AML-193 (cell line): ENCODE data around the gene PFN3.

ENCODE experiments used
- DNase-seq, 2 experiments: peaks; one replicate each; lab custom pipeline; 2025; lab: John Stamatoyannopoulos, UW

PFN3 gene, protein sequence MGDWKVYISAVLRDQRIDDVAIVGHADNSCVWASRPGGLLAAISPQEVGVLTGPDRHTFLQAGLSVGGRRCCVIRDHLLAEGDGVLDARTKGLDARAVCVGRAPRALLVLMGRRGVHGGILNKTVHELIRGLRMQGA

DNA sequence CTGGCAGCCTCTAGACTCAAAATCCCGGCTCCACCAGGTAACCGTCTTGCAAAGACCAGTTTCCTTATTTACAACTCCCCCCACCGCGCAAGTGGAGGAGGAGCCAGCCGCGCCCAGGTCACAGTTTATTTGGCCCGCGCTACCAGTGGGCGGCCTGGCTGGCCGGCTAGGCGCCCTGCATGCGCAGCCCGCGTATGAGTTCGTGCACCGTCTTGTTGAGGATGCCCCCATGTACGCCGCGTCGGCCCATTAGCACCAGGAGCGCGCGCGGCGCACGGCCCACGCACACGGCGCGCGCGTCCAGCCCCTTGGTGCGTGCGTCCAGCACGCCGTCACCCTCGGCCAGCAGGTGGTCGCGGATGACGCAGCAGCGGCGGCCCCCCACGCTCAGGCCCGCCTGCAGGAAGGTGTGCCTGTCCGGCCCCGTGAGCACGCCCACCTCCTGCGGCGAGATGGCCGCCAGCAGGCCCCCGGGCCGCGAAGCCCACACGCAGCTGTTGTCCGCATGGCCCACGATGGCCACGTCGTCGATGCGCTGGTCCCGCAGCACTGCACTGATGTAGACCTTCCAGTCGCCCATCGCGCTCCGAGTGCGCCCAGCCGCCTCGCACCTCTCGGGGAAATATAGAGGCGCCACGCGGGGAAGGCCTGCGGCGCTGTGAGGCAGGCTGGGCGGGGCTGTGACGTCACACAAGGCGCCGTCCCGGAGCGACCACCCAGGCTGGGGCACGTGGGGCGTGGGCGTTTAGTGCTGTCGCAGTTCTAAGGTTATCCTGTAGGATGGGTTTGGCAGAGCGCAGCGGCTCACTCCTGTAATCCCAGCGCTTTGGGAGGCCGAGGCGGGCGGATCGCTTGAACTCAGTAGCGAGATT is at the start of gene PFN3:
TSS of gene PFN3 (minus strand) at position 665 of the 872 bp plus-strand sequence. CDS start at position 580, 85 bp downstream.
- DNase-seq = no peak

DNA sequence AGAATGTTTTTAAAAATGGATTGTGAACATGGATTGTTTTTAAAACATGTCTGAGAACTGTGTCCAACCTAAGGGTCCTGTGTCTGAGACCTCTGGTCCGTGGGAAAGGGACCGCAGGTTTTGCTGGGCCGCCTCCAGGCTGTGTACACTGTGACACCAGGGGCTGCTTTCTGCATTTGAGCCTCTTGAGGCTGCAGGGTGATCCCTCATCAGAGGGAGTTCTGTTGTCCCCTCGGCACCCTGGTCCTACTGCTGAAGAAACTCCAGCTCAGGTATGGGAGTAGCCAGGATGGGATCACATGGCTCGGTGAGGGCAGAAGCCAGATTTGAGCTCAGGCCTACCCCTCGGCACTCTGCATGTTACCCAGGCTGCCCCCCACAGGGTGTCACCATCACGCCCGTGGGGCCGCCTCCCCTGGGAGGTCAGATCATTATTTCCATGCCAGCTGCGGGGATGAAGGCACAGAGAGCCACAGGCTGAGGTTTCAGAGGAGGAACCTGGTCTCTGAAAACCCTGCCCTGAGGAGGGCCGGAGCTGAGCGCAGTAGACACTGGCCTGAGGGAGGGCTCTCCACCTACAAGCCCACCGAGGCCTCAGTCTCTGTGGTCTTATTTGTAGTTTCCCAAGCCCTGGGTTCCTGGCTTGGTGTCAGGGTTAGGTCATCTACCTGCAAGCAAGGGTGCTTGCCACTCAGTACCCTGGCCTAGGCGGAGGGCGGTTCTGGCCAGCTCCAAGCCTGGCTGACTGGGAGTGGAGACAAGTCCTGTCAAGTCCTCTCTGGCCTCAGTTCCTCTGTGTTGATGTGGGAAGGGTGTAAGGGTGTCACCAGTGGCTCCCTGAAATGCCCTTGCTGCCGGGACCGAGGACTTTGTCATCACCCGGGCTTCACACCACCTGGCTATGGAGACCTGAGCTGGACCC is 48.9 kb upstream of the PFN3 start:
- no peak for DNase-seq

DNA sequence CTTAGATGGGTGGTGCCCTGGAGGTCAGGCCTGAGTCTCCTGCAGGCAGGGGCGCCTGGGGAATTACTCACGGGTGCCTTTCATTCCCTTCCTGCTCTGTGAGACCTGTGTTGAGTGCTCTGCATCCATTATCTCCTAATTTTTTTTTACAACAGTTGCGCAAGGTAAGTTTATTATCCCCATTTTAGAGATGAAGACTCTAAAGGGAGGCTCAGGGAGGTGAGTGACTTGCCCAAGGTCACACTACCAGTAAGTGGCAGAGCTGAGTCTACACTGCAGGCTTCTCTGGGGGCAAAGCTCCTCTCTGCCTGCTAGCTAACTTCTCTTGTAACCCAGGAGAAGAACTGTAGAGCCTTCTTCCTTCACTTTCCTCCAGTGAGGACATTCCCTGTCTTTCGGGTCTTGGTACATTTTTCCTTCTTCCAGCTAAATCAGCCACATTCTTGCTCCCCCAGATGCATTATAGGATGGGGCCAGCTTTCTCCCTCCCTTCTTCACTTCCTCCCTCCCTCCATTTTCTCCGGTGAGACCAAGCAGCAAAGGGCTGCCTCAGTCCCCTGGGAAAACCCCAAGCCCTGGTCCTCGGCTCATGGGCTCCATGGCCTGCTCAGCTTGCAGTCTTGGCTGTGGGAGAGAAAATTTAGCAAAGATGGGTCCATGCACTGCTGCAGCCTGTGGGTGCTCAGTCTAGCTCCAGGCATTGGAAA is 47.9 kb upstream of the PFN3 start:
- DNase-seq = no peak

DNA sequence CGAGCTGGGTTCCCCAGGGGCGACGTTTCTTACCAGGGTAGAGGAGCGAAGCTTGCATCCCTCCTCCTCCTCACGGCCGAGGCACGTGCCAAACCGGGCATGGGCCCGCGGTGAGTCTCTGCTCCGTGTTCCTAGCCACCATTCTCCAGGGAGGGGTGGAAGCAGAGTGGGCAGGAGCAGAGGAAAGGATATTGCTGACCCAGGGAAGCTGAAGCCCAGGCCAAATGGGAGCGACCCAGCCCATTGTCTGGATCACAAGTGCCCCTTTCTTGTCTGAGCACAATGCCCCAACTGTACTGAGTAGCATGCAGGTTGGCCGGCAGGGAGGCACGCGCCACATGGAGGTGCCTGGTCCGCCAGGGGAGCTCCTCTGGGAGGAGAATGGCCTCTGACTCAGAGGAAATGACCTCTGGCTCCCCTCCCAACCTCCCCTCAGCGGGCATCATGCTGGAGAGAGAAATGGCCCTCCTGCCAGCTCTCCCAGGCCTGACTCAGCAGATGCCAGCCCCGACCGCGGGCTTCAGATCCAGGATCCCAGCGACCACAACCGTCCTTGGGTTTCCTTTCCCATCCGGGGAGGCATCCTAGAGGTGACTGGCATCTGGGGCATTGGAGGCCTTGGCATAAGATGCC is 47.3 kb upstream of the PFN3 start:
- DNase-seq = peak; percentile 40 to 55

DNA sequence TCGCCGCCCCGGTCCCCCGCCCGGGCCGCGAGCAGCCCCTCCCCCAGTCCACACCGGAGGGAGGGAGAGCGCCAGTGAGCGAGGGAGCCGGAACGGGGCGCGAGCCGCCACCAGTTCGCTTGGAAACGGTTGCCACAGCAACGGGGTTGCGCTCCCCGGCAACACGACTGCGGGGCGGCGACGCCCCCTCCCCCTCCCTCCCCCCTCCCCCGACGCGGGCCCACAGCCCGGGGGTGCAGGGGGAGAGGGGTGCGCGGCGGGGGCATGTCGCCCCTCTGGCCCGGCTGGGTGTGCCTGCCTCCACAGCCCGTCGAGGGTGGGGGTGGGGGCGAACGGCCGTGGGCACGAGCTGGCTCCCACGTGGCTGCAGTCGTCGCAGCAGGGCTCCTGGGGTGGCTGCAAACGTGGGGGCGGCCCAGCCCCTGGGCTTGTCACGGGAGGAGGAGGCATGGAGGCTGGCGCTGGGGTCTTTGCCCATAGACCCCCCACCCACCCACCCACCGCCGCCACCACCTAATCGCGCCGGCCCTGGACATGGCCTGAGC is 46.7 kb upstream of the PFN3 start:
- DNase-seq = peak in 1 of 2 experiments; percentile 15

DNA sequence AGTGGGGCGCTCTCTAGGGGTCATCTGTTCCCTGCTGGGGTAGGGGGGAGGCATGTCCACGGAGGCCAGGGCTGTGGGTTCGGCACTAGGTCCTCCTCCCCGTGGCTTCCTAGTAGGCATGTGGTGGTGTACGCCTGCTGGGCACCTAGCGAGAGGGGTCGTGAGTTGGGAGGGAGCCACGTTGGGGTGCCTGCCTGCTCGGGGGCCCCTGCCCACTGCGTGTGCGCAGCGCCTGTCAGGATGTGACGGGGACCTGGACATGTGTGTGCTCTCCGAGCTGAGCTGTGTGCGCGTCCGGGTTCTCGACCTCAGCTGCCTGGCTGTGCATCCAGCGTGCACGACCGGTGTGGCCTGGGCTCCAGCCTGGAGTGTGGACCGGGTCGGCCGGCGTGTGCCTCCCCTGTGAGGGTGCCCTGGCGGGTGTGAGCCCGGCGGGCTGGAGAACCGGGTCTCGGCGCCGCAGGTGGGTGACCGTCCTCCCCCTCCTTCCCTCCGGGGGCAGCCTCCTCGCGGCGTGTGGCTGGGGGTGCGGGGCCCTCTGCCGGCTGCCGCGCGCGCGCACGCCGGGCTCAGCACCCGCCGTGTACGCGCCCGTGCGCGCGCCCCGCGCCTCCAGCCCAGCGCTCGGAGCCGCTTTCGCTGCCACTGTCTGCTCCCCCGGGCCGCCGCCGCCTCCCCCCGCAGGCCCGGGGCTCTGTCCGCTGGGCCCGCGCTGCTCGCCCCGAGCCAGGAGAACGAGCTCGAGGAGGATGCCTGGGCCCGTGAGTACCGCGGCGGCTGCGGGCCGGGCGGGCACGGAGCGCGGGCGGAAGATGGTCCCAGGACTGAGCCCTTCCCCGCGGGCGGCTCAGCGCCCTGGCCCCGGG is 46.0 kb upstream of the PFN3 start, which contains the start of gene PRR7:
TSS of gene PRR7 (plus strand) at position 615 of the 866 bp plus-strand sequence. CDS start 8,254 bp downstream, outside the sequence.
- DNase-seq = peak; percentile 46 to 66

DNA sequence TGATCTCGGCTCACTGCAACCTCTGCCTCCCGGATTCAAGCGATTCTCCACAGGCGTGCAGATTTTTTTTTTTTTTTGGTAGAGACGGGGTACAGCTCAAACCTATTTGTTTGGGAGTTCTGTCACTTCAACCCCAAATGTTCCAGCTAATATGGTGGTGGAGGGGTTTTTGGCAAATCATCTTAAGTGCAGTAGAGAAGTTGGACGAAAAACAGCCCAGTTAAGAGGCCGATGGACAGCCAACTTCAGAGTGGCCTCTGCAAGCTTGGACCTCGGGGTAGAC is 45.4 kb upstream of the PFN3 start:
- DNase-seq = no peak

DNA sequence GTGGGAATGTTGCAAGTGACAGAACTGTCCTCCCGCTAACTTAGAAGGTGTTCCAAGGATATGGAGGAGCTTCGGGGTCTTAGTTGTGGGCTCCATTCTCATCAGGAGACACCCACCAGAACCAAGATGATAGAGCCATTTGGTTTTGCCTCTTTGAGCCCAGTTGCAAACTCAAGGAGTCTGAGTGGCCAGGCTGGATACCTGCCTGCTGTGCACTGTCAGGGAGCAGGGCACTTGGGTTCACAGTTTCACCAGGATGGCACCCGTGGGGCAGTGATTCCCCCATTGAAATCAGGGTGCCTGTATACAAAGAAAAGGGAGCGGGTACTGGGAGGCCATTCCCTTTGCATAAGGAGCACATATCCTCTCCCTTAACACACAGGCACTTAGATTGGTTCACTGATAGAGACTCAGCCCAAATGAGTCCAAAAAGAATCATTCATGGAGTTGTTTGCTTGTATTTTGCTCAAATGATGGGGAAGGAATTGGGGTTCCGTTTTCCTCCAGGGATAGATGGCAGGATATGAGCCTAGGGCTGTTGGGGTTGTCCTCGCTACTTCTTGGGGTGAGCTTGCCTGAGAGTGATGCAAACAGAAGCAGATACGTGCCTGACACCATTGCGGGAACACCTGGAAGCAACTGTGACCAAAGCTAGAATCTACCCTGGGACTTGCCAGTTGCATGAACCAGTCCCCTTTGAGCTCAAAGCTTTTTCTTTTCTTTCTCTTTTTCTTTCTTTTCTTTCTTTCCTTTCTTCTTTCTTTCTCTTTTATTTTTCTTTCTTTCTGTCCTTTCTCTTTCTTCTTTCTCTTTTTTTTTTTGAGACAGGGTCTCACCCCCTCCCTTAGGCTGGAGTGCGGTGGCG is 44.8 kb upstream of the PFN3 start:
- no peak for DNase-seq

DNA sequence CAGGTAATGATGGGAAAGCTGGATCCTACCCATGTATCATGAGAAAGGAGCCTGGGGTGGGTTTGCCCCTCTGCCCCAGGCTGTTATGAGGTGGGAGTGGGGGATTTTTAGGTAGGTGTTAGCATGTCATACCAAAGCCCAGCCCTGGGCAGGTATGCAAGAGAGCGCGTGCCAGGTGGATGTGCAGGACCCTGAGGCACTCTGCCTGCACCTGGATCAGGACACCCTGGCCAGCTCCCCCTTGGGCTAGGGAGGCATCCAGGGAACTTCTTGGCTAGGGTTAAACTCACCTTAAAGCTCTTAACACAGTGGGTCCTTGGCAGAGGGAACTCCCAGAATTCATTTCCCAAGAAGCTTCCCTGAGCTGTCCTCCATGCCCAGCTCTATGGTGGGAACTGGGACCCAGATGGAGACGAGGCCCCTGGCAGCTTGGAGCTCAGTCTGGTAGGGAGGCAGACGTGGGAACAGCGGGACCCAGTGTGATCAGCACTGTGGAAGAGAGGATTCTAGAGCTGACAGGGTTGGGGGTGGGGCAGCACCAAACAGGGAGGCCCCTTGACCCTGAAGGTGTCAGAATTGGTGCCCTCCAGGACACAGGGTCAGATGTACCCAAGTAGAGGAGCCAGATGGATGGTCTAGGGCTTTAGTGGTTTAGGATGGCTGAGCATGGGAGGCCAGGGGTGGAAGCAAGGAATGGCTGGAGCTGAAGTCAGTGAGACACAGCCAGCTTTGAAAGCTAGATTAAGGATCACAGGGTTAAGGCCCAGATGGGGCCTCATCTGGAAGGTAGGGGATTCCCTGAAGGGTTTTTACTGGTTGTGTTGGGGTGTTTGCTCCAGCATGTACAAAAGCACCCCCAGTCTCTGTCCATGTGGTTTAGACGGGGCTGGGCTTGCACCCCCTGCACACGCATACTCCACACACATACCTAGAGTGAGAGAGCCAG is 43.9 kb upstream of the PFN3 start:
- DNase-seq = no peak

DNA sequence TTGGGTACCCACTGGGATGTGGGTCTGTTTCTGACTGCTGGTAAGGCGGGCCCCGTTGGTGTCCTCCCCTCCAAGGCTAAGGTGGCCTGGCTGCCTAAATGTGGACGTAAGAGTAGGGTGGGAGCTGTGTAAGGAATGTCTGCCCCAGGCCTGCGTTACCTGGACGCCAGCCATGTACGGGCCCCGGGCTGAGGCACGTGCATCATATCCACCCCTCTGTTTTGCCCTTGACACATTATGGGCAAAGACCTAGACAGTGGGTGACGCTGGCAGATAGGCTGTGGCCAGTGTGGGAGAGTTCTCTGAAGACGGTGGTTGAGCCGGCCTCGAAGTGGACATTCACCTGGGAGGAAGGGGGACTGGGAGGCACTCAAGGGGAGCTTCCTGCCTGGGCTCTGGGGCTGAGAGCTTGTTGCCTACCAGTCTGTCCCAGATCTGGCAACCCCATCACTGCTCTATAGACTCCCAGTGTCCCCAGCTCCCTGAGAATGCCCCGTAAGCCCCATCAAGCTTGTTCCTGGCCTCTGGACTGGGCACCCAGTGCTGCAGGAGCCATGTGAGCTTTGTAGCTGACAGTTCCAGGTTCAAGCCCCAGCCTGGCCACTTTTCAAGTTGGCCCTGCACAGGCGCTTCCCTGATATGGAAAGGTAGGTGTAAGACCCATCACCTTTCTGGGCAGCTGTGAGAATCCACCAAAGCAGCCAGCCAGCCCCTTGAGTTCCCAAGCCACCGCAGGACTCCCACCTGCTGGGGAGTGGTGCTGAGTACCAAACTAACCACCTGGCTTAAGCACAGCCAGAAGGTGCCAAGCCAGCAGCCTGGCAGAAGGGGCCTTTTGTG is 42.9 kb upstream of the PFN3 start:
- no peak for DNase-seq

DNA sequence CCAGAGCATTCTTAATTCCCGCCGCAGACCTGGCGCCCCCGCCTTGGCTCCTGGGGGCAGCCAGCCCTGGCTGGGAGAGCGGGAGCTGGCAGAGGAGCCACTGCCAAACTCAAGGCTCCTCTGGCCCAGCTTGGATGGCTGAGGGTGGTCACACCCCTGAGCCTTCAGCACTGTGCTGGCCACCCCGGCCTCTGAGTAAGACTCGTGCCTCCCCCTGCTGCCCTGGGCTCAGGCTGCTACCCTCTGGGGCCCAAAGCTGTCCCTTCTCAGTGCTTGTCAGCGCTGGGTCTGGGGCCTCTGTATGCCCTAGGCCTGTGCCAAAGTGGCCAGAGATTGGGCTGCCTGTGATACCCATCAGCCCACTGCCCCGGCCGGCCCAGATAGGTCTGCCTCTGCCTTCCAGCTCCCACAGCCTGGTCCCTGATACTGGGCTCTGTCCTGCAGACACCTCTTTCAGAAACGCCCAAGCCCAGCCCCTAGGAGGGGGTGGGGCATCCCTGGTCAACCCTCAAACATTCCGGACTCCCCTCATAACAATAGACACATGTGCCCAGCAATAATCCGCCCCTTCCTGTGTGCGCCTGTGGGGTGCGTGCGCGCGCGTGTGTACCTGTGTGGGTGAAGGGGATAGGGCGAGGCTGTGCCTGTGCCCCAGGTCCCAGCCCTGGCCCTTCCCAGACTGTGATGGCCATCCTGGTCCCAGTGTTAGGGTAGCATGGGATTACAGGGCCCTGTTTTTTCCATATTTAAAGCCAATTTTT is 41.8 kb upstream of the PFN3 start:
- DNase-seq = no peak

DNA sequence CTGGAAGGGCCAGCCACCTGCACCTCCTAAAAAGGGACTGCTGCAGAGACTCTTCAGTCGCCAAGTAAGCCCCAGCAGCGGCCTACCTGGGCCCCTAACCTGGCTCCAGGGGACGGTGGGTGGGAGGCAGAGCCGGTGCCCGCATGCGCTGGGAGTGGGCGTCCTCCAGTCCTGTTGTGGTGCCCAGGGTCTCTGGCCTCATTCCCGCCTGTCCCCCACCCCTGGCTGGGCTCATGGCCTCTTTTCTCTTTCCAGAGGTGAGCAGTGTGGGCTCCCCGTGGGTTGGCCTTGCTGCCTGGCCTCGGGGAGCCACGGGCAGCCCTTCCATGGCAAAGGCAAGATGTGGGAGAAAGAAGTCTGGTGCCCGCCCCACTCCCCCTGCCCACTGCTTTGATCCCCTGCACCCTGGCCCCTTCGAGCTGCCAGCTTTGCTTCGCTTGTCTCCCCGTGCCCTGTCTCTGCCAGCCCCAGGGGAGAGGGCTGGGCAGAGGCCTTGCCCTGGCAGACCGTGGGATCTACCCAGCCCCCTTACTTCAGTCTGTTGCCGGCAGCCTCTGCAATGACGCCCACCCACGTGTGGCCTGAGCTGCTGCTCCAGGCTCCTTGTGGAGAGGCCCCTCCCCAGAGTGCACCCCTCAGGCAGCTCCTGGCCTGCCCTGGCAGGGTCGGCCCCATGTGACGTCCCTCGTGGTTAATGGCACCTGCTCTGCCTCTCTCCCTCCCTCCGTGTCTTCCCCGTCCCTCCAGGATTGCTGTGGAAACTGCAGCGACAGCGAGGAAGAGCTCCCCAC is 40.7 kb upstream of the PFN3 start:
- no peak for DNase-seq

DNA sequence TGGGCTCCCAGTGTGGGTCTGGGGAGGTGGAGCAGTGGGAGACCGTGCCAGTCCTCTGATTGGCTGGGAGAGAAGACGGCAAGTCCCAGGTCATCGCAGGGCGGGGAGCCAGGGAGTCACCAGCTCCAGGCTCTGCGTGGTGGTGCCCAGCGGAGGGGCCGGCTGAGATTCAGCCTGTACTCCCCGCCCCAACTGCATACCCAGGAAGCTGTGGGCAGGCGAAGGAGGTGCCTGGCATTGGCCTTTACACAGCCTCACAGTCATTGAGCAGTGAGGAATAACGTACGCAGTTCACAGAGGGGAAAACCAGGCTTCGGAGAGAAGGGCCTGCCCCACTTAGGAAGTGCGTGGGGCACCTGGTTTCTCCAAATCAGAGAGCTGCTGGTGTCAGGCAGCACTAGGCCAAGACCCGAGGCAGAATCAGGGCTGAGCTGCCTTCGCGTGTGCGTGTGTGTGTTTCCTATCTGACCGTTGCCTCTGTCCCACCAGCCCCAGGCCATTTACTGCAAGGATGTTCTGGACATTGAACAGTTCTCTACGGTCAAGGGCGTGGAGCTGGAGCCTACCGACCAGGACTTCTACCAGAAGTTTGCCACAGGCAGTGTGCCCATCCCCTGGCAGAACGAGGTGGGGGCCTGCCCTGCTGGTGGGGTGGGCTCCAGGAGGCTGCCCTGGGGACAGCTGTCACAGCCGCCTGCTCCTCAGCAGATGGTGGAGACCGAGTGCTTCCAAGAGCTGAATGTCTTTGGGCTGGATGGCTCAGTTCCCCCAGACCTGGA is 39.9 kb upstream of the PFN3 start:
- no peak for DNase-seq

DNA sequence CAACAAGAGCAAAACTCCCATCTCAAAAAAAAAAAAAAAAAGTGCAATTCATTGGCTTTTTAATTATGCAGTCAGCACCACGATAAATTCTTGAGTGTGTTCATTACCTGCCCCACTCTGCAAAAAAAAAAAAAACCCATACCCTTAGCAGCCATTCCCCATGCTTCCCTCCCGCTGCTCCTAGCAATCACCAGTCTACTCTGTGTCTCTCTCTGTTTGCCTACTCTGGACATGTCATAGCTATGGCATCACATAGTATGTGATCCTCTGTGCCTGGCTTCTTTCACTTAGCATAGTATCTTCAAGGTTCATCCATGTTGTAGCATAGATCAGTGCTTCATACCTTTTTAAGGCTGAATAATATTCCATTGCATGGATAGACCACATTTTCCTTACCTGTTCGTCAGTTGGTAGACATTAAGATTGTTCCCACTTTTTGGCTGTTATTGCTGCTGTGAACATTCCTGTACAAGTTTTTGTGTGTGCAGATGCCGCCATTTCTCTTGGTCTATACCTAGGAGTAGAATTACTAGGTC is 39.1 kb upstream of the PFN3 start:
- no peak for DNase-seq

DNA sequence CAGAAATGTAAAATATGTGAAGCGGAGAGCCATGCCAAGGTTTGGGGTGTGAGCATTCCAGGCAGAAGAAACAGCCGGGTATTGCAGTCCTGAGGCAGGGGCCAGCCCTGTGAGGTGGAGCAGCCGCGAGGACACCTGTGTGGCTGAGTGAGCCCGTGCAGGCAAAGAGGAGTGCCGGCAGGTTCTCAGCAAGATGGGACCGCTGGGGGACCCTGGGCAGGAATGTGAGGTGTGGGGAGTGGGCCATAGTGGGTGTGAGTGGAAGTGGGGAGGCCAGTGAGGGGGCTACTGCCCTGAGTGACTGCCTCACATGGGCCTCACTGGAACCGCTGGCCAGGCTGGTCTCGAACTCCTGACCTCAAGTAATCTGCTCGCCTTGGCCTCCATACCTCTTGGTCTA is 38.0 kb upstream of the PFN3 start:
- DNase-seq = no peak
